Mesothelial cell of epicardium (in vitro differentiated cells): ENCODE results near the gene FFAR1. TPM values are rescaled to one million over a fixed set of nuclear protein-coding genes. Genes with fewer than 3 reads are reported as not detected.

Experiments
- DNase-seq, 2 experiments: peaks; one replicate each; pipeline ENCODE4 v3.0.0; 2021; ENCODE audit warnings: low spot score in 2 of 2; ENCODE audit not compliant: unreplicated experiment in 2 of 2
- H3K27ac Mint-ChIP-seq: 2 replicates; pipeline ENCODE4 v1.8.0; 2021; ENCODE audit warnings: mixed read lengths
- H3K27me3 Mint-ChIP-seq: 2 replicates; pipeline ENCODE4 v1.8.0; 2021; ENCODE audit warnings: low read depth, mixed read lengths
- H3K36me3 Mint-ChIP-seq: 2 replicates; pipeline ENCODE4 v1.8.0; 2021; ENCODE audit warnings: mixed read lengths
- H3K4me1 Mint-ChIP-seq: 2 replicates; pipeline ENCODE4 v1.8.0; 2021; ENCODE audit warnings: mixed read lengths
- H3K4me3 Mint-ChIP-seq: 2 replicates; pipeline ENCODE4 v1.8.0; 2021; ENCODE audit warnings: mild to moderate bottlenecking, moderate library complexity, mixed read lengths
- H3K9me3 Mint-ChIP-seq: 2 replicates; pipeline ENCODE4 v1.8.0; 2021; ENCODE audit warnings: mixed read lengths
- total RNA-seq: library from RNA; stranded (reverse); gene quantifications from 3 replicates; pipeline ENCODE4 v1.2.1, GENCODE V29; 2021
- TF ChIP-seq, protein P1 (sequence below): fragments of 200-600 bp; sonication (generic); IDR thresholded peaks from one replicate; pipeline ENCODE4 v1.5.0; 2021; ENCODE audit warnings: antibody characterized with exemption; ENCODE audit not compliant: unreplicated experiment

The FFAR1 gene
- total RNA-seq, 1 donor from 2014 or later = 0.96 TPM

DNA sequence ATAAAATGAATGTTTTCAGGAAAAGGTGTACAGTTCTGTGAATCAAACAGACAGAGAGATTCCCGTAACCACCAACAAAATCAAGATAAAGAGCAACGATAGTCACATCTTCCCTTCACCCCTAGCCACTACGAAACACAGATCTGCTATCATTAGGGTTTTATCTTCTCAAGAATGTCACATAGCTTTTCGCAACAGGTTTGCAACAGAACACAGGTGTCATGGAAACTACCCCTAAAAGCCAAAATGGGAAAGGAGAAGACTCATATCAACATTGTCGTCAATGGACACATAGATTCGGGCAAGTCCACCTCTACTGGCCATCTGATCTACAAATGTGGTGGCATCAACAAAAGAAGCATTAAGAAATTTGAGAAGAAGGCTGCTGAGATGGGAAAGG is 34.2 kb downstream of the FFAR1 start:
- Mint-ChIP-seq H3K4me1 (no peaks in the 10 kb centered on the region), H3K4me3 (no peak overlapping the region), H3K27ac (no peak overlapping the region), H3K36me3 (no peaks in the 10 kb centered on the region), H3K27me3 (peaks cover 10% of the 10 kb centered on the region), H3K9me3 (peaks cover 18% of the 10 kb centered on the region)
- TF ChIP-seq, protein P1, sequence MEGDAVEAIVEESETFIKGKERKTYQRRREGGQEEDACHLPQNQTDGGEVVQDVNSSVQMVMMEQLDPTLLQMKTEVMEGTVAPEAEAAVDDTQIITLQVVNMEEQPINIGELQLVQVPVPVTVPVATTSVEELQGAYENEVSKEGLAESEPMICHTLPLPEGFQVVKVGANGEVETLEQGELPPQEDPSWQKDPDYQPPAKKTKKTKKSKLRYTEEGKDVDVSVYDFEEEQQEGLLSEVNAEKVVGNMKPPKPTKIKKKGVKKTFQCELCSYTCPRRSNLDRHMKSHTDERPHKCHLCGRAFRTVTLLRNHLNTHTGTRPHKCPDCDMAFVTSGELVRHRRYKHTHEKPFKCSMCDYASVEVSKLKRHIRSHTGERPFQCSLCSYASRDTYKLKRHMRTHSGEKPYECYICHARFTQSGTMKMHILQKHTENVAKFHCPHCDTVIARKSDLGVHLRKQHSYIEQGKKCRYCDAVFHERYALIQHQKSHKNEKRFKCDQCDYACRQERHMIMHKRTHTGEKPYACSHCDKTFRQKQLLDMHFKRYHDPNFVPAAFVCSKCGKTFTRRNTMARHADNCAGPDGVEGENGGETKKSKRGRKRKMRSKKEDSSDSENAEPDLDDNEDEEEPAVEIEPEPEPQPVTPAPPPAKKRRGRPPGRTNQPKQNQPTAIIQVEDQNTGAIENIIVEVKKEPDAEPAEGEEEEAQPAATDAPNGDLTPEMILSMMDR = no peak
- DNase-seq = no peak

DNA sequence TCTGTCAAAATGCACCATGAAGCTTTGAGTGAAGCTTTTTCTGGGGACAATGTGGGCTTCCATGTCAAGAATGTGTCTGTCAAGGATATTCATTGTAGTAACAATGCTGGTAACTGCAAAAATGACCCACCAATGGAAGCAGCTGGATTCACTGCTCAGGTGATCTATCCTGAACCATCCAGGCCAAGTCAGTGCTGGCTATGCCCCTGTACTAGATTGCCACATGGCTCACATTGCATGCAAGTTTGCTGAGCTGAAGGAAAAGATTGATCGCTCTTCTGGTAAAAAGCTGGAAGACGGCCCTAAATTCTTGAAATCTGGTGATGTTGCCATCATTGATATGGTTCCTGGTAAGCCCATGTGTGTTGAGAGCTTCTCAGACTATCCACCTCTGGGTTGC is 35.8 kb downstream of the FFAR1 start:
- no peaks in the 10 kb centered on the region for H3K4me1 Mint-ChIP-seq

DNA sequence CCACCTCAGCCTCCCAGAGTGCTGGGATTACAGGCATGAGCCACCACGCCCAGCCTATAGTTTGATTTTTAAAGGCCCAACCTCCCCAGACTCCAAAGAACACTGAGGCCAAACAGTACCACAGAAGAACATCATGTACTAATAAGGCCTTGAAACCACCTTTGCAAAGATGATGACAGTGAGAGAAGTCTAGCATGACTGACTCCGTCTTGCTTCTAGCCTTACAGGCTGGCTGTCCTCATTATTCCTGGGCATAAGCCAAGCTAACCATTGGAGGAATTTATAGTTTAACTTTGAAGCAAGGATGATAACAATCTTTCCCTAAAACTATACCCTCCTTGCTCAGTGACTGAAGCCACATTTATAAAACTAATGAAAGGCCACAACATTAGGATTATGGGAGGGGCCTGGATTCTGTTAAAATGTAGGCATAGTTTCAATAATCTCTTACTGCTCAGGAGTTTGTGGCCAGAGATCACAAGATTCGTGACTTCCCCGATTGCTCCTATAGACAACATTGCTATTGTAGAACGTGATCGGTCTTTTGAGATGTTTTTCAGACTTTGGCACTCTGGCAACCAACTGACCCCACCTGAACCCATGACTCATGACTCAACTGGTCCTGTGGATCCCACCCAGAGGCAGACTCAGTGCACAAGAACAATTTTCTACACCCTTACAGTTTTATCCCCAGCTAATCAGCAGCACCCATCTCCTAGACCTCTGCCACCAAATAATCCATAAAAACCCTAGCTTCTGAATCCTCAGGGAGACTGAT is 40.8 kb downstream of the FFAR1 start:
- DNase-seq = no peak
- H3K27me3 Mint-ChIP-seq = peaks cover 3% of the 10 kb centered on the region
- no peak overlapping the region for H3K4me3 Mint-ChIP-seq
- H3K27ac Mint-ChIP-seq = no peak overlapping the region
- H3K36me3 Mint-ChIP-seq = no peaks in the 10 kb centered on the region
- peaks cover 8% of the 10 kb centered on the region for H3K9me3 Mint-ChIP-seq
- TF ChIP-seq, protein P1 = no peak
- peaks cover 3% of the 10 kb centered on the region for H3K4me1 Mint-ChIP-seq

More for the DNA sequence above, 35.8 kb downstream of the FFAR1 start:
- no peak for DNase-seq
- Mint-ChIP-seq H3K9me3 (peaks cover 14% of the 10 kb centered on the region), H3K27ac (no peak overlapping the region), H3K27me3 (peaks cover 7% of the 10 kb centered on the region), H3K4me3 (no peak overlapping the region), H3K36me3 (no peaks in the 10 kb centered on the region)
- TF ChIP-seq, protein P1 = no peak

DNA sequence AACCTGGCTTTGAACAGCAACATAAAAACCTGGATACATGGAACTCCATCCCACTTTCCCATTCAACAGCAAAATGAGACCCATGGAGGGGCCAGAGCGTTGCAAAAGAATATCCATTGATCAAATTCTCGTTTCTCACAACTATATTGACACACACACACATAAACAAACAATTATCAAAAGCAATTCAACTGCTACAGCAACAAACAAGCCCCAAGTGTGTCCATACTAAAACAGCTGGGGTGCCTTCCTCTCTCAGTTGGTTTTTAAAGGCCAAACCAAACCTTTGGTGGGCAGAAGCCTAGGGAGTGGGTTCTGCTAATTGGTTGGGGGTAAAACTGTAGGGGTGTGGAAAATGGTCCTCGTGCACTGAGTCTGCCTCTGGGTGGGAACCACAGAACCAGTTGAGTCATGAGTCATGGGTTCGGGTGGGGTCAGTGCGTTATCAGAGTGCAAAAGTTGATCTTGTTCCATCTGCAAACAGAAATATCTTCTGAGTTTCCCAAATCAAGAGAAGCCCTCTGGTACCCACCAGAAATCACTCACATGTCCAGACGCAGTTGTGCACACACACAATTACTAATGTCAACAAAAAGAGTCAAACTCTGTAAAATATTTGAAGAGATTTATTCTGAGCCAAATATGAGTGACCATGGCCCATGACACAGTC is 41.6 kb downstream of the FFAR1 start:
- peaks cover 3% of the 10 kb centered on the region for H3K27me3 Mint-ChIP-seq
- no peak for DNase-seq

DNA sequence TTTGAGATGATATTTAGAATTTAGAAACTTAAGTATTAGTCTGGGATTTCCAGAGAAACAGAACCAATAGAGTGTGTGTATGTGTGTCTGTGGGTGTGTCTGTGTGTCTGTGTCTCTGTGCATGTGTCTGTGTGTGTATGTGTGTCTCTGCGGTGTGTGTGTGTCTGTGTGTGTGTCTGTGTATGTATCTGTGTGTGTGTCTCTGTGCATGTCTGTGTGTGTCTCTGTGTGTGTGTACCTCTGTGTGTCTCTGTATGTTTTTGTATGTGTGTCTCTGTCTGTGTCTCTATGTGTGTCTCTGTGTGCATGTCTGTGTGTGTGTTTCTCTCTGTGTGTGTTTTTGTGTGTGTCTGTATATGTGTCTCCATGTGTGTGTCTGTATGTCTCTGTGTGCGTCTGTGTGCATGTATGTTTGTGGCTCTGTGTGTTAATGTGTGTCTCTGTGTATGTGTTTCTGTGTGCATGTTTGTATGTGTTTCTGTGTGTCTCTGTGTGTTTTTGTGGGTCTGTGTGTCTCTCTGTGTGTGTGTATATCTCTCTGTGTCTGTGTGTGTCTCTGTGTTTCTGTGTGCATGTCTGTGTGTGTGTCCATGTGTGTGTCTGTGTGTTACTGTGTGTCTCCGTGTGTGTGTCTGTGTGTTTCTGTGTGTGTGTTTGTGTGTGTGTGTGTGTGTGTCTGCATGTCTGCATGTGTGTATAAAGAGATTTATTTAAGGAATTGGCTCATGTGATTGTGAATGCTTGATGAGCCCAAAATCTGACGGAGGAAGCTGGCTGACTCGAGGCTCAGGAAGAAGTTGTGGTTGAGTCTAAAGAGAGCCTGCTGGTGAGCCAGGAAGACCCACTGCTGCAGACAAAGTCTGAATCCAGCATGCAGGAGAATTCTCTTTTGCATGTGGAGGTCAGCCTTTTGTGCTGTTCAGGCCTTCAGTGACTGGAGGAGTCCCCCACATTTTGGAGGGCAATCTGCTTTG is 45.3 kb downstream of the FFAR1 start:
- H3K4me3 Mint-ChIP-seq = no peak overlapping the region
- TF ChIP-seq, protein P1 = no peak
- no peaks in the 10 kb centered on the region for H3K9me3 Mint-ChIP-seq
- H3K27ac Mint-ChIP-seq = no peak overlapping the region
- H3K27me3 Mint-ChIP-seq = peaks cover 3% of the 10 kb centered on the region
- peaks cover 8% of the 10 kb centered on the region for H3K4me1 Mint-ChIP-seq
- DNase-seq = no peak
- no peaks in the 10 kb centered on the region for H3K36me3 Mint-ChIP-seq

More for the DNA sequence above, 41.6 kb downstream of the FFAR1 start:
- Mint-ChIP-seq H3K36me3 (no peaks in the 10 kb centered on the region), H3K9me3 (peaks cover 8% of the 10 kb centered on the region), H3K27ac (no peak overlapping the region), H3K4me1 (peaks cover 3% of the 10 kb centered on the region), H3K4me3 (no peak overlapping the region)
- TF ChIP-seq, protein P1 = no peak
